GM12878 (cell line): ENCODE results near the gene LRGUK. TPM values are rescaled to one million over a fixed set of nuclear protein-coding genes. Genes with fewer than 3 reads are reported as not detected.

Experiments used
- ATAC-seq: fragments of 200-7000 bp; cut with Tn5 transposase; 3 replicates; pipeline ENCODE4 v1.9.1; 2020; ENCODE audit warnings: mild to moderate bottlenecking, moderate library complexity
- BruUV-seq: library from RNA; stranded (reverse); fragments of 400-500 nt; replicated peaks from 2 replicates; lab custom pipeline; 2021; lab: Mats Ljungman, UMichigan
- CTCF ChIA-PET: fragments of 300-600 bp; sonication (Branson Sonifier 250); formaldehyde crosslinking; extraction: SDS; loops from one replicate; lab custom pipeline; 2021; ENCODE audit warnings: inconsistent platforms; lab: Yijun Ruan, JAX
- POLR2A ChIA-PET: fragments of 350-600 bp; formaldehyde crosslinking; extraction: SDS; loops from one replicate; lab custom pipeline; 2021; ENCODE audit warnings: inconsistent platforms; lab: Charles Lee
- RAD21 ChIA-PET: fragments of 300-600 bp; sonication (Branson Sonifier 250); formaldehyde crosslinking; loops from one replicate; lab custom pipeline; 2023; ENCODE audit warnings: antibody characterized with exemption; ENCODE audit not compliant: unreplicated experiment; lab: Charles Lee
- SMC1A ChIA-PET: fragments of 300-600 bp; sonication (Branson Sonifier 250); formaldehyde crosslinking; loops from one replicate; lab custom pipeline; 2023; ENCODE audit not compliant: unreplicated experiment, uncharacterized antibody; lab: Charles Lee
- DNase-seq: peaks from one replicate; pipeline ENCODE4 v3.0.0-alpha.2; 2011; ENCODE audit warnings: low read depth, low spot score
- FAIRE-seq: peaks from 3 replicates; lab custom pipeline; 2011; peaks lifted over from hg19 to GRCh38; lab: Jason Lieb, UNC
- H2AFZ ChIP-seq: 2 replicates; pipeline ENCODE4 v1.6.0; 2011; ENCODE audit warnings: low read depth, low read length, control low read depth; ENCODE audit not compliant: control insufficient read depth
- H3K27ac ChIP-seq: 2 replicates; pipeline ENCODE4 v1.5.1; 2011; ENCODE audit warnings: control low read depth; ENCODE audit not compliant: control insufficient read depth, insufficient read depth
- H3K27me3 ChIP-seq, 2 experiments: replicated peaks in 1 of 2; 2 replicates each; pipeline versions ENCODE4 v1.6.0 to v1.6.1; 2011; ENCODE audit warnings: low read length in 1 of 2; ENCODE audit not compliant: control insufficient read depth in 2 of 2, insufficient read depth in 2 of 2
- H3K36me3 ChIP-seq, 2 experiments: 2 replicates each; pipeline ENCODE4 v1.5.1; 2011; ENCODE audit warnings: low read length in 1 of 2; ENCODE audit not compliant: control insufficient read depth in 2 of 2, insufficient read depth in 2 of 2
- H3K4me1 ChIP-seq: 2 replicates; pipeline ENCODE4 v1.6.1; 2011; ENCODE audit warnings: mild to moderate bottlenecking, low read length, moderate library complexity, mixed read lengths; ENCODE audit not compliant: control insufficient read depth, insufficient read depth
- H3K4me2 ChIP-seq: 2 replicates; pipeline ENCODE4 v1.6.0; 2011; ENCODE audit warnings: control low read depth; ENCODE audit not compliant: control insufficient read depth, insufficient read depth
- H3K4me3 ChIP-seq: fragments of 200-600 bp; sonication (generic); 2 replicates; pipeline ENCODE4 v1.5.1; 2016
- H3K79me2 ChIP-seq: 2 replicates; pipeline ENCODE4 v1.6.0; 2011; ENCODE audit warnings: low read length; ENCODE audit not compliant: control insufficient read depth, insufficient read depth
- H3K9ac ChIP-seq: 2 replicates; pipeline ENCODE4 v1.8.0; 2011; ENCODE audit warnings: low read length, control low read depth, mixed read lengths; ENCODE audit not compliant: control insufficient read depth, insufficient read depth
- H3K9me3 ChIP-seq: replicated peaks from 3 replicates; pipeline ENCODE4 v1.5.1; 2011; ENCODE audit warnings: mild to moderate bottlenecking, low read length; ENCODE audit not compliant: control insufficient read depth, insufficient read depth
- H4K20me1 ChIP-seq: 2 replicates; pipeline ENCODE4 v1.6.0; 2011; ENCODE audit not compliant: control insufficient read depth, insufficient read depth
- ETV6 ChIP-seq, 2 experiments: fragments of 450-650 bp in 1 of 2; IDR thresholded peaks in 1 of 2; conservative IDR thresholded peaks in 1 of 2; 2 replicates each; pipeline ENCODE4 v1.6.1; 2014; ENCODE audit warnings: antibody characterized with exemption in 1 of 2, borderline replicate concordance in 1 of 2, low read depth in 1 of 2, mild to moderate bottlenecking in 1 of 2, moderate library complexity in 1 of 2
- PKNOX1 ChIP-seq: fragments of 450-650 bp; IDR thresholded peaks from 2 replicates; pipeline ENCODE4 v1.6.1; 2016; ENCODE audit warnings: mild to moderate bottlenecking
- POU2F2 ChIP-seq: IDR thresholded peaks from 3 replicates; pipeline ENCODE4 v1.6.1; 2011; ENCODE audit warnings: low read depth, mild to moderate bottlenecking, low read length, borderline replicate concordance
- TCF7 ChIP-seq: IDR thresholded peaks from 2 replicates; pipeline ENCODE4 v1.6.1; 2014; ENCODE audit warnings: antibody characterized with exemption, borderline replicate concordance
- YY1 ChIP-seq: IDR thresholded peaks from 2 replicates; pipeline ENCODE4 v1.6.1; 2011; ENCODE audit warnings: low read depth, mild to moderate bottlenecking, low read length
- ZBTB33 ChIP-seq: fragments of 450-650 bp; IDR thresholded peaks from 2 replicates; pipeline ENCODE4 v1.6.1; 2017; ENCODE audit warnings: mild to moderate bottlenecking
- WGBS: methylation state at CpG from one replicate; pipeline ENCODE4 v1.1.6; 2016; ENCODE audit warnings: low lambda C conversion rate; ENCODE audit not compliant: insufficient replicate concordance, insufficient coverage; ENCODE audit errors: missing lambda C conversion rate; 5-methylcytosine and 5-hydroxymethylcytosine counted together
- in situ Hi-C: fragments of 300-500 bp; cut with MboI; formaldehyde crosslinking; loops from 9 replicates; pipeline ENCODE4 v1.14.3; 2018; ENCODE audit warnings: mixed read lengths
- intact Hi-C: fragments of 100-400 bp; cut with micrococcal nuclease; formaldehyde crosslinking; loops from one replicate; pipeline ENCODE4 v1.14.2; 2022; ENCODE audit not compliant: unreplicated experiment
- polyA plus RNA-seq, 11 experiments: library from polyadenylated mRNA; depleted of rRNA in 4 of 11; unstranded in 6 of 11; stranded (reverse) in 5 of 11; fragments of >200 nt; fragmentation: Nextera tagmentation in 4 of 11; fragmentation: Illumina TruSeq in 1 of 11; extraction: Ambion mirVana in 4 of 11; extraction: Trizol in 1 of 11; gene quantifications; 1 replicate in 1 of 11; 2 replicates in 10 of 11; pipeline versions ENCODE4 v1.2.1 to v1.2.3, GENCODE V29; 2011 to 2016; ENCODE audit warnings: inconsistent platforms in 2 of 11, missing spikeins in 2 of 11, low read depth in 1 of 11
- total RNA-seq, 4 experiments: library from RNA; depleted of rRNA in 3 of 4; stranded (reverse); fragments of >200 nt in 3 of 4; fragmentation: Illumina TruSeq in 1 of 4; extraction: Trizol in 1 of 4; gene quantifications; 2 replicates each; pipeline versions ENCODE4 v1.2.1 to v1.2.3, GENCODE V29; 2013 to 2021

LRGUK gene
- total and polyA plus RNA-seq, 10 of the 15 experiments (the other 5 are each of a cell fraction or from before 2014, with no cell fraction given), result 0.04 to 0.14 (median 0.08) TPM; not detected in 3

GRCh38 chr7:134262322-134262721 is 135.2 kb downstream of the LRGUK start:
- no peaks in the 10 kb centered on the region for H3K27me3 ChIP-seq
- no peaks in the 10 kb centered on the region for H3K9me3 ChIP-seq
- 80% methylated on average over 4 of the region's 4 CpGs for WGBS
- ChIA-PET SMC1A (no interaction called here), CTCF (no interaction called here), RAD21 (no interaction called here), POLR2A (no interaction called here)
- H4K20me1 ChIP-seq, result no peaks in the 10 kb centered on the region
- ATAC-seq (no peak), DNase-seq (no peak), FAIRE-seq (no peak)
- TF ChIP-seq TCF7, result no peak
- no peak for TF ChIP-seq POU2F2
- no peak for TF ChIP-seq YY1
- no peak for TF ChIP-seq ZBTB33
- TF ChIP-seq PKNOX1, result no peak
- no peak for TF ChIP-seq ETV6 (conservative IDR thresholded peaks at IDR 0.05 in 1 of 2, IDR thresholded peaks at IDR 0.05 in 1 of 2; ENCODE audit: borderline replicate concordance in 1 of 2, low read depth in 1 of 2)
- H3K4me2 ChIP-seq, result no peak overlapping the region
- no peak overlapping the region for H3K9ac ChIP-seq
- no peak overlapping the region for H2AFZ ChIP-seq
- intact Hi-C loops (no loop called here), in situ Hi-C loops (no loop called here)
- no peaks in the 10 kb centered on the region for H3K36me3 ChIP-seq
- no peaks in the 10 kb centered on the region for H3K4me1 ChIP-seq
- H3K79me2 ChIP-seq, result no peaks in the 10 kb centered on the region
- H3K4me3 ChIP-seq, result no peak overlapping the region
- no peak overlapping the region for H3K27ac ChIP-seq
- no TSS peak for BruUV-seq
